SK-N-MC (cell line): ENCODE measurements around the gene TOM1L2.
"Not testable (repeated sequence)": the region's sequence is repeated elsewhere in the genome, so short reads cannot be mapped to it uniquely, and the experiment has no call there.

Experiments
- DNase-seq: peaks from one replicate; pipeline ENCODE4 v3.0.0-alpha.2; 2011; ENCODE audit warnings: low read depth, low spot score
- H3K27ac ChIP-seq: fragments of 200-600 bp; sonication (generic); 2 replicates; pipeline ENCODE4 v1.5.1; 2016; ENCODE audit warnings: mixed run types
- H3K36me3 ChIP-seq: fragments of 200-600 bp; sonication (generic); 2 replicates; pipeline ENCODE4 v1.6.1; 2017; ENCODE audit warnings: antibody characterized with exemption, low read length, mixed read lengths; ENCODE audit not compliant: insufficient read depth
- H3K4me3 ChIP-seq: fragments of 200-600 bp; sonication (generic); 2 replicates; pipeline ENCODE4 v1.5.1; 2016
- H3K9ac ChIP-seq: fragments of 200-600 bp; sonication (generic); 2 replicates; pipeline ENCODE4 v1.8.0; 2017; ENCODE audit warnings: mixed run types, mixed read lengths; ENCODE audit not compliant: insufficient read length
- H3K9me3 ChIP-seq: fragments of 200-600 bp; sonication (generic); 2 replicates; pipeline ENCODE4 v1.6.1; 2017; ENCODE audit warnings: low read depth, mild to moderate bottlenecking, antibody characterized with exemption, low read length, moderate library complexity, mixed read lengths
- EZH2 ChIP-seq: fragments of 200-600 bp; sonication (generic); IDR thresholded peaks from one replicate; pipeline ENCODE4 v1.6.1; 2017; ENCODE audit warnings: antibody characterized with exemption
- FOXP2 ChIP-seq: optimal IDR thresholded peaks from 2 replicates; pipeline ENCODE3; 2011; ENCODE audit warnings: mild to moderate bottlenecking, moderate library complexity; ENCODE audit not compliant: insufficient read depth; ENCODE audit errors: extremely low read length, control extremely low read depth
- POLR2AphosphoS5 ChIP-seq: IDR thresholded peaks from 2 replicates; pipeline ENCODE4 v1.6.1; 2012; ENCODE audit warnings: mild to moderate bottlenecking, low read depth, low read length, borderline replicate concordance

The TOM1L2 gene

GRCh38 chr17:17959520-17960361 lies 12.5 kb downstream of the TOM1L2 start:
- no peaks in the 10 kb centered on the region for H3K36me3 ChIP-seq
- no peak for TF ChIP-seq FOXP2
- no peak for TF ChIP-seq POLR2AphosphoS5
- no peak for TF ChIP-seq EZH2
- H3K9me3 ChIP-seq = no peaks in the 10 kb centered on the region
- no peak overlapping the region for H3K9ac ChIP-seq
- H3K27ac ChIP-seq = no peak overlapping the region
- no peak overlapping the region for H3K4me3 ChIP-seq
- DNase-seq = no peak

DNA sequence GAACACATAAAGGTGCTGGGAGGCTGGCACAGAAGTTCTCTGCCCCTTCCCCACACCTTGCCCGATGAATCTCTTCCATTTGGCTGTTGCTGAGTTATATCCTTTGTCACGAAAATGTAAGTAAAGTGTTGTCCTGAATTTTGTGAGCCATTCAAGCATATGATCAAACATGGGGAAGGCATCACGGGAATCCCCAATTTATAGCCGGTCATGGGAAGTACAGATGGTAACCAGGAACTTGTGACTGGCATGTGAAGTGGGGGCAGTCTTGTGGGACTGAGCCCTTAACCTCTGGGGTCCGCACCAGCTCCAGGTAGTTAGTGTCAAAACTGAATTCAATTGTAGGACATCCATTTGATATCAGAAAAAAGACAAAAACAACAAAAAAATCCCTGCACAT lies 13.2 kb downstream of the TOM1L2 start:
- Histone ChIP-seq H3K27ac (no peak overlapping the region), H3K9ac (no peak overlapping the region), H3K9me3 (no peaks in the 10 kb centered on the region), H3K36me3 (no peaks in the 10 kb centered on the region), H3K4me3 (no peak overlapping the region)
- TF ChIP-seq EZH2 = no peak
- no peak for TF ChIP-seq POLR2AphosphoS5
- TF ChIP-seq FOXP2 = no peak
- no peak for DNase-seq

GRCh38 chr17:17957584-17957916 lies 14.7 kb downstream of the TOM1L2 start:
- H3K9ac ChIP-seq = no peak overlapping the region

GRCh38 chr17:17955790-17956341 lies 16.3 kb downstream of the TOM1L2 start:
- H3K9me3 ChIP-seq, H3K4me3 ChIP-seq, H3K27ac ChIP-seq, H3K9ac ChIP-seq, H3K36me3 ChIP-seq, DNase-seq: not testable (repeated sequence)

More at GRCh38 chr17:17957584-17957916, 14.7 kb downstream of the TOM1L2 start:
- Histone ChIP-seq H3K9me3 (no peaks in the 10 kb centered on the region), H3K27ac (no peak overlapping the region), H3K4me3 (no peak overlapping the region), H3K36me3 (no peaks in the 10 kb centered on the region)
- DNase-seq = no peak
- TF ChIP-seq EZH2 (no peak), POLR2AphosphoS5 (no peak)

DNA sequence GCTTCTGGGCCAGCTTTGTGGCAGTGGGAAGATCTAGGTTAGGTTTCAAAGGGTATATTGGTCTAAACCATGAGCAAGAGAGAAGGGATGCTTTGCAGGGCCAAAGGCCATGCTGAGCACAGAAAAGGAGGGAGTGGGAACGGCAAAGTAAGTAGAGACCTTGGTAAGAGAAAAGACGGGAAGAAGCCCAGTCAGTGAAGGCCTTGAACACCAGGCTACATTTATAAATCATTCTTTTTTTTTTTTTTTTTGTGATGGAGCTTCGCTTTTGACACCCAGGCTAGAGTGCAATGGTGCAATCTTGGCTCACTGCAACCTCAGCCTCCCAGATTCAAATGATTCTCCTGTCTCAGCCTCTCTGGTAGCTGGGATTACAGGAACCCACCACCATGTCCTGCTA lies 18.1 kb downstream of the TOM1L2 start:
- H3K9me3 ChIP-seq = no peaks in the 10 kb centered on the region
- TF ChIP-seq FOXP2 (no peak), POLR2AphosphoS5 (no peak), EZH2 (no peak)
- no peaks in the 10 kb centered on the region for H3K36me3 ChIP-seq
- no peak overlapping the region for H3K9ac ChIP-seq
- H3K4me3 ChIP-seq = no peak overlapping the region
- no peak for DNase-seq
- H3K27ac ChIP-seq = no peak overlapping the region

- Histone ChIP-seq H3K4me3 (no peak overlapping the region), H3K36me3 (no peaks in the 10 kb centered on the region), H3K9ac (no peak overlapping the region), H3K9me3 (no peaks in the 10 kb centered on the region), H3K27ac (no peak overlapping the region)
- TF ChIP-seq FOXP2 (no peak), EZH2 (no peak), POLR2AphosphoS5 (no peak)
- no peak for DNase-seq
Observed at GRCh38 chr17:17952691-17953090, 19.5 kb downstream of the TOM1L2 start.

GRCh38 chr17:17951524-17951923 lies 20.7 kb downstream of the TOM1L2 start:
- H3K36me3 ChIP-seq = no peaks in the 10 kb centered on the region
- H3K9ac ChIP-seq = no peak overlapping the region
- no peak overlapping the region for H3K27ac ChIP-seq

DNA sequence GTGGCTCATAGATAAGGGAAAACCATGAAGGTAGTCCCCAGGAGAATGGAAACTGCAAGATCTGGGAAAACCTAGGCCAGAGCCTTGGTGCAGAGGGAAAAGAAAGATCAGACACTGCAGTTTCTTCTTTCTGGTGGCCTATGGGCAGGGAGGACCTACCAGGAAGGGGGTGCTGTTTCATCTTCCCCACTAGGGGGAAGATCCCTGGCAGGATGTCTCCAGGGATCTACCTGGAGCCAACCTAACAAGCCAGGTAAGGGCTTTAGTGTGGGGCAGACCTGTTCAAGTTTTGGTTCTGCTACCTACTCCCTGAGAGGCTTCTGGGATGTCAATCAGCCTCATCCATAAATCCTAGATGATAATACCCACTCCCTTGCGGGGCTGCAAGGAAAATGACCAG lies 21.4 kb downstream of the TOM1L2 start:
- TF ChIP-seq EZH2 = no peak
- Histone ChIP-seq H3K36me3 (no peaks in the 10 kb centered on the region), H3K27ac (no peak overlapping the region), H3K9ac (no peak overlapping the region), H3K4me3 (no peak overlapping the region), H3K9me3 (no peaks in the 10 kb centered on the region)
- no peak for DNase-seq

More at GRCh38 chr17:17951524-17951923, 20.7 kb downstream of the TOM1L2 start:
- Histone ChIP-seq H3K9me3 (no peaks in the 10 kb centered on the region), H3K4me3 (no peak overlapping the region)
- no peak for TF ChIP-seq FOXP2
- no peak for TF ChIP-seq POLR2AphosphoS5
- TF ChIP-seq EZH2 = no peak
- DNase-seq = no peak

- H3K4me3 ChIP-seq = no peak overlapping the region
- H3K9me3 ChIP-seq = no peaks in the 10 kb centered on the region
- no peak overlapping the region for H3K9ac ChIP-seq
- no peak overlapping the region for H3K27ac ChIP-seq
- TF ChIP-seq EZH2 (no peak), POLR2AphosphoS5 (no peak), FOXP2 (no peak)
- no peak for DNase-seq
- no peaks in the 10 kb centered on the region for H3K36me3 ChIP-seq
Observed at GRCh38 chr17:17950347-17950746, 21.9 kb downstream of the TOM1L2 start.
